Body of pancreas (tissue), 4 donors: ENCODE results near the gene OR52E8. TPM values are rescaled to one million over a fixed set of nuclear protein-coding genes. Genes with fewer than 3 reads are reported as not detected.

Experiments
- ATAC-seq: fragments of 150-250 bp; one replicate; pipeline ENCODE4 v1.9.1; 2016
- DNase-seq, 4 donors: peaks; one replicate each; pipeline ENCODE4 v3.0.0-alpha.2; 2019
- H3K27ac ChIP-seq, 4 donors: fragments of 200-600 bp; sonication (generic); 1 replicate in 3 of 4; 2 replicates in 1 of 4; pipeline versions ENCODE4 v1.5.1 to v1.6.1; 2016 to 2019; ENCODE audit warnings: mild to moderate bottlenecking in 1 of 4, mixed read lengths in 1 of 4, moderate library complexity in 1 of 4
- H3K27me3 ChIP-seq, 2 donors: fragments of 200-600 bp; sonication (generic); one replicate each; pipeline ENCODE4 v1.6.0; 2016; ENCODE audit warnings: mild to moderate bottlenecking in 1 of 2
- H3K36me3 ChIP-seq, 2 donors: fragments of 200-600 bp; sonication (generic); replicated peaks in 1 of 2; 2 replicates each; pipeline ENCODE4 v1.5.1; 2016; ENCODE audit warnings: low read depth in 2 of 2; ENCODE audit not compliant: insufficient read depth in 1 of 2
- H3K4me1 ChIP-seq: fragments of 200-600 bp; sonication (generic); one replicate; pipeline ENCODE4 v1.6.0; 2016
- H3K4me3 ChIP-seq, 2 donors: fragments of 200-600 bp; sonication (generic); 1 replicate in 1 of 2; 2 replicates in 1 of 2; pipeline ENCODE4 v1.5.1; 2016 to 2019
- H3K9me3 ChIP-seq, 3 donors: fragments of 200-600 bp; sonication (generic); 1 replicate in 2 of 3; 2 replicates in 1 of 3; pipeline ENCODE4 v1.5.1; 2016
- CTCF ChIP-seq, 7 experiments: fragments of 450-650 bp in 4 of 7; fragments of 200-600 bp in 3 of 7; sonication (generic) in 3 of 7; IDR thresholded peaks; one replicate each; pipeline ENCODE4 v1.5.1; 2016 to 2019; ENCODE audit warnings: antibody characterized with exemption in 7 of 7
- POLR2A ChIP-seq, 3 donors: fragments of 450-650 bp; IDR thresholded peaks; one replicate each; pipeline ENCODE4 v1.6.1; 2016; ENCODE audit warnings: antibody characterized with exemption in 3 of 3, mild to moderate bottlenecking in 2 of 3
- WGBS, 2 donors: methylation state at CpG; one replicate each; pipeline ENCODE4 v1.1.5; 2017; 5-methylcytosine and 5-hydroxymethylcytosine counted together
- intact Hi-C: fragments of 100-400 bp; cut with DNase I; formaldehyde crosslinking; loops from one replicate; pipeline ENCODE4 v1.15.1; 2023
- total RNA-seq, 2 donors: library from RNA; depleted of rRNA; stranded (reverse); fragments of >200 nt; gene quantifications; one replicate each; pipeline ENCODE4 v1.1.0, GENCODE V29; 2016

Gene OR52E8
- total RNA-seq, 2 donors from 2014 or later: not detected

- intact Hi-C loops: no loop called here
- H3K4me1 ChIP-seq: no peaks in the 10 kb centered on the region
- H3K4me3 ChIP-seq: no peak overlapping the region
- no peaks in the 10 kb centered on the region for H3K9me3 ChIP-seq
- DNase-seq: no peak
- TF ChIP-seq CTCF (IDR thresholded peaks at IDR 0.05): no peak
- no peak for TF ChIP-seq POLR2A (IDR thresholded peaks at IDR 0.05)
- no peak overlapping the region for H3K27ac ChIP-seq
- no peaks in the 10 kb centered on the region for H3K27me3 ChIP-seq
- no peak for ATAC-seq
- no peaks in the 10 kb centered on the region for H3K36me3 ChIP-seq
- 32 to 40% methylated on average over 2 of the region's 2 CpGs for WGBS, 2 donors
Observed at GRCh38 chr11:5833446-5833845, 24.0 kb downstream of the OR52E8 start.

GRCh38 chr11:5831196-5831829 lies 26.2 kb downstream of the OR52E8 start:
- Histone ChIP-seq H3K27ac (no peak overlapping the region), H3K27me3 (no peaks in the 10 kb centered on the region), H3K9me3 (no peaks in the 10 kb centered on the region), H3K4me3 (no peak overlapping the region), H3K4me1 (no peaks in the 10 kb centered on the region), H3K36me3 (no peaks in the 10 kb centered on the region)
- intact Hi-C loops: no loop called here
- ATAC-seq: no peak
- no peak for DNase-seq
- no peak for TF ChIP-seq POLR2A (IDR thresholded peaks at IDR 0.05)
- TF ChIP-seq CTCF (IDR thresholded peaks at IDR 0.05): no peak
- 57% methylated on average over 4 to 6 of the region's 6 CpGs for WGBS, 2 donors

GRCh38 chr11:5818245-5818886 lies 39.1 kb downstream of the OR52E8 start:
- TF ChIP-seq CTCF (IDR thresholded peaks at IDR 0.05): no peak
- no peak for TF ChIP-seq POLR2A (IDR thresholded peaks at IDR 0.05)
- intact Hi-C loops: no loop called here
- H3K4me1 ChIP-seq: no peaks in the 10 kb centered on the region
- no peaks in the 10 kb centered on the region for H3K9me3 ChIP-seq
- H3K4me3 ChIP-seq: no peak overlapping the region
- ATAC-seq (no peak), DNase-seq (no peak)
- H3K27ac ChIP-seq: no peak overlapping the region
- WGBS, 2 donors: 57 to 70% methylated on average over 1 of the region's 1 CpG
- H3K36me3 ChIP-seq: no peaks in the 10 kb centered on the region
- H3K27me3 ChIP-seq: no peaks in the 10 kb centered on the region

- intact Hi-C loops: no loop called here
- DNase-seq (no peak), ATAC-seq (no peak)
- H3K4me3 ChIP-seq: no peak overlapping the region
- no peaks in the 10 kb centered on the region for H3K4me1 ChIP-seq
- peaks cover 0 to 3% of the 10 kb centered on the region in 2 donors for H3K27me3 ChIP-seq
- no peaks in the 10 kb centered on the region for H3K9me3 ChIP-seq
- no peak overlapping the region for H3K27ac ChIP-seq
- TF ChIP-seq CTCF (IDR thresholded peaks at IDR 0.05): no peak
- TF ChIP-seq POLR2A (IDR thresholded peaks at IDR 0.05): no peak
- 47 to 56% methylated on average over 4 of the region's 4 CpGs for WGBS, 2 donors
- no peaks in the 10 kb centered on the region for H3K36me3 ChIP-seq
Observed at GRCh38 chr11:5815534-5815933, 42.0 kb downstream of the OR52E8 start.
